CD4-positive, alpha-beta T cell (primary cell): Measurements from ENCODE around the gene CPM. TPM values are rescaled to one million over a fixed set of nuclear protein-coding genes. Genes with fewer than 3 reads are reported as not detected.
A peak's percentile ranks its signal among the peaks of the same experiment; 100 is the strongest.
"Not testable (repeated sequence)": the region's sequence is repeated elsewhere in the genome, so short reads cannot be mapped to it uniquely, and the experiment has no call there.

ENCODE experiments used
- ATAC-seq: fragments of 200-7000 bp; cut with Tn5 transposase; one replicate; pipeline ENCODE4 v1.10.0; 2022; ENCODE audit warnings: mild to moderate bottlenecking; ENCODE audit not compliant: poor library complexity
- CTCF ChIA-PET: fragments of 350-600 bp; sonication (Branson Sonifier 250); formaldehyde crosslinking; loops from one replicate; lab custom pipeline; 2021; ENCODE audit warnings: antibody characterized with exemption, inconsistent platforms; lab: Charles Lee
- POLR2A ChIA-PET: fragments of 350-600 bp; sonication (Branson Sonifier 250); formaldehyde crosslinking; loops from one replicate; lab custom pipeline; 2021; ENCODE audit warnings: antibody characterized with exemption, inconsistent platforms; lab: Charles Lee
- DNase-seq, 14 experiments: peaks; one replicate each; pipeline ENCODE4 v3.0.0-alpha.2; 2013 to 2020; ENCODE audit warnings: mixed read lengths in 2 of 14
- H3K27ac ChIP-seq, 2 donors: one replicate each; pipeline versions ENCODE4 v1.5.1 to v1.7.0; 2013; ENCODE audit warnings: low read length in 2 of 2, low read depth in 1 of 2, mild to moderate bottlenecking in 1 of 2
- H3K27me3 ChIP-seq, 2 experiments: 1 replicate in 1 of 2; 2 replicates in 1 of 2; pipeline versions ENCODE4 v1.6.1 to v1.7.0; 2013; ENCODE audit warnings: low read length in 2 of 2, control low read depth in 1 of 2, mild to moderate bottlenecking in 1 of 2, moderate library complexity in 1 of 2; ENCODE audit not compliant: insufficient read depth in 2 of 2, control insufficient read depth in 1 of 2
- H3K36me3 ChIP-seq: one replicate; pipeline ENCODE4 v1.6.1; 2013; ENCODE audit warnings: low read length, control low read depth; ENCODE audit not compliant: insufficient read depth
- H3K4me1 ChIP-seq: one replicate; pipeline ENCODE4 v1.6.1; 2013; ENCODE audit warnings: low read length, control low read depth; ENCODE audit not compliant: insufficient read depth
- H3K4me3 ChIP-seq: one replicate; pipeline ENCODE4 v1.5.1; 2013; ENCODE audit warnings: mild to moderate bottlenecking, low read length, moderate library complexity
- H3K9me3 ChIP-seq, 2 experiments: 1 replicate in 1 of 2; 2 replicates in 1 of 2; pipeline versions ENCODE4 v1.6.1 to v1.7.0; 2013; ENCODE audit warnings: low read length in 2 of 2, mild to moderate bottlenecking in 2 of 2, control low read depth in 1 of 2, moderate library complexity in 1 of 2; ENCODE audit not compliant: control insufficient read depth in 1 of 2, insufficient read depth in 1 of 2
- H3K27ac Mint-ChIP-seq: one replicate; pipeline ENCODE4 v1.8.0; 2020; ENCODE audit warnings: mixed read lengths
- H3K27me3 Mint-ChIP-seq: one replicate; pipeline ENCODE4 v1.8.0; 2021; ENCODE audit warnings: mixed read lengths
- H3K36me3 Mint-ChIP-seq: one replicate; pipeline ENCODE4 v1.8.0; 2021; ENCODE audit warnings: low read depth, mixed read lengths
- H3K4me1 Mint-ChIP-seq: one replicate; pipeline ENCODE4 v1.8.0; 2021; ENCODE audit warnings: low read depth, mixed read lengths
- H3K4me3 Mint-ChIP-seq: one replicate; pipeline ENCODE4 v1.8.0; 2020; ENCODE audit warnings: mild to moderate bottlenecking, mixed read lengths
- H3K9me3 Mint-ChIP-seq: one replicate; pipeline ENCODE4 v1.8.0; 2020; ENCODE audit warnings: mixed read lengths
- CTCF ChIP-seq: fragments of 200-600 bp; IDR thresholded peaks from one replicate; pipeline ENCODE4 v1.8.0; 2022; ENCODE audit warnings: antibody characterized with exemption, mild to moderate bottlenecking
- intact Hi-C, 2 experiments: fragments of 100-400 bp; cut with DNase I in 1 of 2; cut with micrococcal nuclease in 1 of 2; formaldehyde crosslinking; loops; one replicate each; pipeline versions ENCODE4 v1.15.1 to v1.9.0; 2023 to 2025; cut with DNase I, micrococcal nuclease
- total RNA-seq, 174 experiments: library from RNA in 2 of 174; stranded (reverse) in 2 of 174; gene quantifications; one replicate each; pipeline ENCODE4 v1.2.3 and lab custom pipeline; 2021 to 2026

CPM gene
- total RNA-seq, 2 experiments from 2014 or later, result 1.9 to 2.2 TPM

GRCh38 chr12:68842784-68843567 is 90.0 kb downstream of the CPM start:
- no peaks in the 10 kb centered on the region for H3K9me3 ChIP-seq
- H3K4me1 ChIP-seq, result no peaks in the 10 kb centered on the region
- Mint-ChIP-seq H3K27ac (no peak overlapping the region), H3K4me3 (no peak overlapping the region), H3K27me3 (no peaks in the 10 kb centered on the region), H3K4me1 (no peaks in the 10 kb centered on the region), H3K9me3 (no peaks in the 10 kb centered on the region), H3K36me3 (peaks cover 52% of the 10 kb centered on the region)
- no peak overlapping the region for H3K4me3 ChIP-seq
- intact Hi-C loops, result no loop called here
- ATAC-seq (no peak), DNase-seq (no peak)
- H3K36me3 ChIP-seq, result peaks cover 49% of the 10 kb centered on the region
- ChIA-PET POLR2A (interaction anchor here (1.0 kb wide), 1 partner anchor 13 kb away, joined by 4 read pairs; no protein-coding TSS in a partner anchor), CTCF (interaction anchor here (0.6 to 3.1 kb wide), 2 partner anchors 12 to 1487 kb away, joined by 3 to 18 read pairs; no protein-coding TSS in a partner anchor)
- no peak overlapping the region for H3K27ac ChIP-seq
- no peaks in the 10 kb centered on the region for H3K27me3 ChIP-seq
- TF ChIP-seq CTCF, result no peak

GRCh38 chr12:68842123-68842522 is 90.8 kb downstream of the CPM start:
- CTCF ChIA-PET, result interaction anchor here (3.1 kb wide), 1 partner anchor 11 kb away, joined by 18 read pairs; no protein-coding TSS in a partner anchor
- no peak for TF ChIP-seq CTCF
- Histone ChIP-seq H3K9me3 (no peaks in the 10 kb centered on the region), H3K27me3 (no peaks in the 10 kb centered on the region), H3K36me3 (peaks cover 57% of the 10 kb centered on the region), H3K27ac (no peak overlapping the region), H3K4me3 (no peak overlapping the region), H3K4me1 (no peaks in the 10 kb centered on the region)
- Mint-ChIP-seq H3K27ac (peak overlapping the region; percentile 27), H3K9me3 (no peaks in the 10 kb centered on the region), H3K4me3 (no peak overlapping the region), H3K36me3 (peaks cover 59% of the 10 kb centered on the region), H3K27me3 (no peaks in the 10 kb centered on the region), H3K4me1 (no peaks in the 10 kb centered on the region)
- POLR2A ChIA-PET, result no interaction called here
- DNase-seq (no peak), ATAC-seq (no peak)
- intact Hi-C loops, result no loop called here

DNA sequence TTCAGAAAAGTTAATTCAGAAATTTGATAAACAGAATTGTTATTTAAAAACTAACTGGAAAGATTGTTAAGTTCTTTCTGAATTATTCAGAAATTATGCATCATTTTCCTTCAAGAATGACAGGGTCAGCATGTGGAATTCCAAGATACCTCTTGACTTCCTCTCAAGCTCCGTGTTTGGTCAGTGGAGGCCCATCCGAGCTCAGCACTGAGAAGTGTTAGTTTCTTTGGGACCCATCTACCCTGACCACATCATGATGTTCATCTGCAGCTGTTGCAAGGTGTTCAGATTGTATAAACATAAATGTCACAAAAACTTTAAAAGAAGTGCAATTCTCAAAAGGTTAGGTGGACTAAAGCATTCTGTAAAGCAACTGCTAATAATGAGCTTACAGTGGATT is 91.3 kb downstream of the CPM start:
- TF ChIP-seq CTCF, result no peak
- no peak overlapping the region for H3K4me3 Mint-ChIP-seq
- Histone ChIP-seq H3K27ac (no peak overlapping the region), H3K4me3 (no peak overlapping the region), H3K36me3 (peaks cover 61% of the 10 kb centered on the region), H3K9me3 (no peaks in the 10 kb centered on the region), H3K27me3 (no peaks in the 10 kb centered on the region), H3K4me1 (no peaks in the 10 kb centered on the region)
- H3K27ac Mint-ChIP-seq, result peak overlapping the region; percentile 27
- intact Hi-C loops, result no loop called here
- POLR2A ChIA-PET, result no interaction called here
- no peaks in the 10 kb centered on the region for H3K27me3 Mint-ChIP-seq
- CTCF ChIA-PET, result interaction anchor here (3.1 kb wide), 1 partner anchor 11 kb away, joined by 18 read pairs; no protein-coding TSS in a partner anchor
- DNase-seq, result no peak
- no peak for ATAC-seq
- H3K9me3 Mint-ChIP-seq, result no peaks in the 10 kb centered on the region
- peaks cover 62% of the 10 kb centered on the region for H3K36me3 Mint-ChIP-seq
- H3K4me1 Mint-ChIP-seq, result no peaks in the 10 kb centered on the region

- H3K27ac ChIP-seq, H3K27me3 ChIP-seq, CTCF ChIA-PET, ATAC-seq, H3K4me1 ChIP-seq, DNase-seq, H3K4me3 ChIP-seq, intact Hi-C loops, H3K9me3 ChIP-seq, H3K4me1 Mint-ChIP-seq, H3K9me3 Mint-ChIP-seq, POLR2A ChIA-PET, H3K4me3 Mint-ChIP-seq, H3K27me3 Mint-ChIP-seq: not testable (repeated sequence)
- Mint-ChIP-seq H3K36me3 (peaks cover 67% of the 10 kb centered on the region), H3K27ac (peak overlapping the region; percentile 33)
- peaks cover 66% of the 10 kb centered on the region for H3K36me3 ChIP-seq
These were observed 91.8 kb downstream of the CPM start for GRCh38 chr12:68841175-68841574.
